ENCODE measurements around the gene GTPBP6.

The GTPBP6 gene

GRCh38 chrX:318739-319578 lies at the start of gene GTPBP6:
Gene GTPBP6 (minus strand): TSS chrX:318796. CDS start chrX:318787, 9 bp downstream.
- no peak for DNase-seq

GRCh38 chrX:367866-368265 lies 49.3 kb upstream of the GTPBP6 start:
- DNase-seq = no peak

DNA sequence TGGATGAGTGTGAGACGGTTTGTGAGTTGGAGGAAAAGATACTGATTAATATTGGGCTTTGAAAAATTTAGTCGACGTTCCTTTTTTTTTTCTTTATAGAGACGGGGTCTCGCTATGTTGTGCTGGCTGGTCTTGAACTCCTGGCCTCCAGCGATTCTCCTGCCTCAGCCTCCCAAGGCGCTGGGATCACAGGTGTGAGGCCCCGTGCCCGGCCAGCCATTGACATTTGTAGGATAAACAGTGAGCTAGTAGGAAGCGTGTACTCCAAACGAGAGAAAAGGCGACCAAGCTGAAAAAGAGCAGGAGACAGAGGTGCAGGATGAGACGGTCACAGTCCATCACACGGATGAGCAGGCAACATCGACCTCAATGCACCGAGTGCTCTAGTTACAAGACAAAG lies 48.8 kb upstream of the GTPBP6 start:
- DNase-seq = no peak

DNA sequence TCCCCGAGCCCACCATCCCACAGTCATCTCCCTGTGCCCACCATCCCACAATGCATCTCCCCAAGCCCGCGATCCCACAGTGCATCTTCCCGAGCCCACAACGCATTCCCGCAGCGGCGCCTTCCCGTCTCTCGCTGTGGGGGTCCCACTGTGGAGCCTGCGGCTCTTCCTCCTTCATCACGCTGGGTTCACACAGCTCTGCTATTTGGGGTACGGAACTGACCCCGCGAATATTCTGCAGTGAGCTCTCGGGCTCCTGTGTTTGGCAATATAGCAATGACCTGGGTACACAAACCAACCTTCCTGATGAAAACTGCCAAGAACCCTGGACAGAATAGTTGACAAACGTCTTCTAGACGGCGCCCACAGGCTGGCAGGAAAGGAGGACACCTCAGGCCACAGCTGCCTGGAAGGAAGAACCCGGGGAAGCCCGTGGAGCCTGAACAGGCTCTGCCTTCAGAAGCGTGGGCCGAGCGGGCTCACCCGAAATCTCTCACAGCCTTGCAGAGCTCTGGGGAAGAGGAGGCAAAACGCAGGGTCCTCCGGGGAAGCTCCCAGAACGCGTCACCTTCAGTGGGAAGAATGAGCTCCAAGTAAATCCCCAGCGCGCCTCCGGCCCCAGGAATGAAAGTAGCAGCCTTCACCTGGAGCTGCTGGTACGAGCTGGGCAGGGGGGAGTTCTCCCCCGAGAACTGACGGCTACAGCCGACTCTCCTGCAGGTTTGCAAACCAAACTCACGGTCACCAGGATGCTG lies 45.2 kb upstream of the GTPBP6 start:
- no peak for DNase-seq

DNA sequence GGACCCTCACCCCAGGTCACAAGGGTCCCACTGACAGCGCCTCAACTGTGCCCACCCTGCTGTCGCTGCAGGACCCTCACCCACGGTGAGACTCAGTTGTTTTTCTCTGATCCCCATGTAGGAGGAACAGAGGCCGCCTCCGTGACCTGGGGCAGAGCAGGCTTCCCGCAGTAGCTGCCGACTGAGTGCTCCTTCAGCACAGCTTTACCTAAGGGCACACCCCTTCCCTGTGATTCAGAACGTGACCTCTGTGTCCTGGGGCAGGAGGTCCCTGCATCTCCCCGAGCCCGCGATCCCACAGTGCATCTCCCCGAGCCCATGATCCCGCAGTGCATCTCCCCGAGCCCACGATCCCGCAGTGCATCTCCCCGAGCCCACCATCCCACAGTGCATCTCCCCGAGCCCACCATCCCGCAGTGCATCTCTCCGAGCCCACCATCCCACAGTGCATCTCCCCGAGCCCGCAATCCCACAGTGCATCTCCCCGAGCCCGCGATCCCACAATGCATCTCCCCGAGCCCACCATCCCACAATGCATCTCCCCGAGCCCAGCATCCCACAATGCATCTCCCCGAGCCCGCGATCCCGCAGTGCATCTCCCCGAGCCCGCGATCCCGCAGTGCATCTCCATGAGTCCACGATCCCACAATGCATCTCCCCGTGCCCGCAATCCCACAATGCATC lies 44.5 kb upstream of the GTPBP6 start:
- DNase-seq = no peak

DNA sequence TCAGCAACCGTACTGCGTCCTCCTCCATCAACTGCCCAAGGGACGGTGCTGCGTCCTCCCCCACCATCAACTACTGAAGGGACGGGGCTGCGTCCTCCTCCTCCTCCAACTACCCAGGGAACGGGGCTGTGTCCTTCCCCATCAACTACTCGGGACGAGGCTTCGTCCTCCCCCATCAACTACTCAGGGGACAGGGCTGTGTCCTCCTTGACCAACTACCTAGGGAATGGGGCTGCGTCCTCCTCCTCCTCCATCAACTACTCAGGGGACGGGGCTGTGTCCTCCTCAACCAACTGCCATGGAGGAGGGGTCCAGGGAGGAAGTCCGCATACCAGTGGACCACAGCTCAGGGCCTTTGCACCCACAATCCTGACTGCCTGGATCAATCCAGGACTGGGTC lies 43.8 kb upstream of the GTPBP6 start:
- DNase-seq = no peak

- DNase-seq = no peak
These were observed 42.9 kb upstream of the GTPBP6 start for GRCh38 chrX:361231-362145.

- no peak for DNase-seq
These were observed 42.0 kb upstream of the GTPBP6 start for GRCh38 chrX:360496-361150.

DNA sequence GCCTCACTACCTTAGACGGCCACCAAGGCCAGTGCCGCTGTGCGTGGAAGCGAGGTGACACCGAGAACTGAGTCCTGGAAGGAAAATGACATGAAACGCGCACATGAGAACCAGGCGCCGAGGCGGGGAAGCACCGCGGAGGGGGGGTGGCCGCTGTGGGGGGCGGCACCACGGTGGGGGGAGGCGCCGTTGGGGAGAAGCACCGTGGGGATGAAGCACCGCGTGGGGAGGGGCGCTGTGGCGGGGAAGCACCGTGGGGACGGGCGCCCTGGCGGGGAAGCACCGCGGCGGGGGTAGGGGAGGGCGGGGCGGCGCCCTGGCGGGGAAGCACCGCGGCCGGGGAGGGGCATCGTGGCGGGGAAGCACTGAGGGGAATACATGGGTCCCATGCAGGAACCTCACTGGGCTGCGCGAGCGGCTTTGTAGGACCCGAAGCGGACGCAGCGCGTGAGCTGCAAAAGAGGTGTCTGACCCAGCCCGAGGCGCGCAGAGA lies 40.1 kb upstream of the GTPBP6 start:
- DNase-seq = no peak

DNA sequence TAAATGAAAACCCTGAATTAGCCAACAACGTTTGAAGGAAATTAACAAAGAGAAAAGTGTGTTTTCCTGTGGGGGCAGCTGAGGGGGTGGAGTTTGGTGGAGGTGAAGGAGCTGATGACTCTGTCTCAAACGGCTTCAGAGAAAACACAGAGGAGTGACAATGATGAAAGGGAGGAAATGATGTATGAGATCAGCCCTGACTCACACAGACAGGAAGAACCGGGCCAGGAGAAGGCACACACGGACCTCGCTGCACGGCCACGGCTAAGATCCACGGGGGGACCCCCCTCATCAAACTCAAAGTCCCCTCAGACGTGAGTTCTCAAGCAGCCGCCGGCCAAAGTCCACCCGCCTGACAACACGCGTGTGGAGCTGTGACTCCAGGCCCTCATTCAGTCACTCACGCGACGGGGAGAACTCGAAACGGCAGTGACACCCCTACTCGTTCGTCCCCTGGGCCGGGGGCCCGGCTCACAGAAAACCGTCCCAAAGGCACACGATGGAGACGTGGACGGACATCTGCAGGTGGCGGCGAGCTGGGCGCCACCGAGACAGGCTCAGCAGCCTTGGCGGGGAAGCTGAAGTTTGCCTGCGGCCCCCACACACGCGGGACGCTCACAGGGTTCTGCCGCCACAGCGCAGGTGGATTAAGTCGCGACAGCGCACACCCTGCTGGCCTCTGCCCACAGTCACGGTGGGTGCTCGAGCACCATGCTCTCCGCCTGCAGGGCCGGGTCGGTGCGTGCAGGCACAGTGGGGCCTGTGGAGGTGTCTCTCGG lies 39.3 kb upstream of the GTPBP6 start:
- DNase-seq = peak; percentile 8

GRCh38 chrX:357035-357692 lies 38.6 kb upstream of the GTPBP6 start:
- no peak for DNase-seq

GRCh38 chrX:356385-357034 lies 37.9 kb upstream of the GTPBP6 start:
- no peak for DNase-seq

DNA sequence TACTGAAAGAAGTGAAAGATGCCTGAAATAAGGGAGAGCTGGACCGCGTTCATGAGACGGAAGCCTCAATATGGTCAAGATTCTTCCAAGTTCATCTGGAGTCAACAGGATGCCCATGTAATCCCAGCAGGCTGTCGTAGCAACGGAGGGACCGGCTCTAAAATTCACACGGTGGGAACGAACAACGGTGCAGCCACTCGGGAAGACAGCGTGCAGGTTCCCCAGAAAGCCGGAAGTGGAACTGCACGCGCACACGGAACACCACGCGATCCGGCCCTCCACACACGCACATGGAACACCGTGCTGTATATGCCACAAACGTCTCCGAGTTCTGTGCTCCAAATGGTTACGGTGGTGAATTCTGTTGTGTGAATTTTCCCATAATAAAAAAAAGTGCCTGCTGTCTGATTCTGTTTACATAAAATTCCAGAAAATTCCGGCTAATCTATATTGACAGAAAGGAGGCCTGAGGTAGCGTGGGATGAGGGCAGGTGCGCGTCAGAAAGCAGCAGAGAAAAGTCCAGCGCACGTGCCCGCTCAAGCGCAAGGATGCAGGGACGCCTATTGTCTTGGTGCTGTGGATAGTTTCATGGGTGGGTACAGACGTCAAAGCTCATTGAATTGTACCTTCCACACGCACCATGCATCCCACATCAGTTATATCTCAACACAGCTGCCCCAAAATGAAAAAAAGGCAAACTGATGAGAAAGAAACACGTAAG lies 36.9 kb upstream of the GTPBP6 start:
- no peak for DNase-seq

DNA sequence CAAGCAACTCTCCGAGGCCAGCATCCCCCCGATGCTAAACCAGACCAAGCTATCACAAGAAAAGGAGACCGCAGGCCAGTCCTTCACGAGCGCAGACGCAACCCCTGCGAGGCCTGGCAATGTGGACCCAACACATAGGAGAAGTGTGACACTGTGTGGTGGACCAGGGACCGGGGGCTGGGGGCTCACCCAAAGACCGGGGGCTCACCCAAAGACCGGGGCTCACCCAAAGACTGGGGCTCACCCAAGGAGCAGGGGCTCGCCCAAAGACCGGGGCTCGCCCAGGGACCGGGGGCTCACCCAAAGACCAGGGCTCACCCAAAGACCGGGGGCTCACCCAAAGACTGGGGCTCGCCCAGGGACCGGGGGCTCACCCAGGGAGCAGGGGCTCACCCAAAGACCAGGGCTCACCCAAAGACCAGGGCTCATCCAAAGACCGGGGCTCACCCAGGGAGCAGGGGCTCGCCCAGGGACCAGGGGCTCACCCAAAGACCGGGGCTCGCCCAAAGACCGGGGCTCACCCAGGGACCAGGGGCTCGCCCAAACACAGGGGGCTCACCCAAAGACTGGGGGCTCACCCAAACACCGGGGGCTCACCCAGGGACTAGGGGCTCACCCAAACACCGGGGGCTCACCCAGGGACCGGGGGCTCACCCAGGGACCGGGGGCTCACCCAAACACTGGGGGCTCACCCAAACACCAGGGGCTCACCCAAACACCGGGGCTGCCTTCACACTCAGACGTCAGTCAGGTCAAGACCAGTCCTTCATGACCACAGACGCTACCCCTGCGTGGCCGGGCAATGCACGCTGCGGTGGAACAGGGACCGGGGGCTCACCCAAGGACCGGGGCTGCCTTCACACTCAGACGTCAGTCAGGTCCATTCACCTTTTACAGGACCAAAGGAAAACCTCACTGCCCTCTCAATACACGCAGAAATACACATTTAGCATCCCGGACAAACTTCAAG lies 35.3 kb upstream of the GTPBP6 start:
- DNase-seq = no peak

DNA sequence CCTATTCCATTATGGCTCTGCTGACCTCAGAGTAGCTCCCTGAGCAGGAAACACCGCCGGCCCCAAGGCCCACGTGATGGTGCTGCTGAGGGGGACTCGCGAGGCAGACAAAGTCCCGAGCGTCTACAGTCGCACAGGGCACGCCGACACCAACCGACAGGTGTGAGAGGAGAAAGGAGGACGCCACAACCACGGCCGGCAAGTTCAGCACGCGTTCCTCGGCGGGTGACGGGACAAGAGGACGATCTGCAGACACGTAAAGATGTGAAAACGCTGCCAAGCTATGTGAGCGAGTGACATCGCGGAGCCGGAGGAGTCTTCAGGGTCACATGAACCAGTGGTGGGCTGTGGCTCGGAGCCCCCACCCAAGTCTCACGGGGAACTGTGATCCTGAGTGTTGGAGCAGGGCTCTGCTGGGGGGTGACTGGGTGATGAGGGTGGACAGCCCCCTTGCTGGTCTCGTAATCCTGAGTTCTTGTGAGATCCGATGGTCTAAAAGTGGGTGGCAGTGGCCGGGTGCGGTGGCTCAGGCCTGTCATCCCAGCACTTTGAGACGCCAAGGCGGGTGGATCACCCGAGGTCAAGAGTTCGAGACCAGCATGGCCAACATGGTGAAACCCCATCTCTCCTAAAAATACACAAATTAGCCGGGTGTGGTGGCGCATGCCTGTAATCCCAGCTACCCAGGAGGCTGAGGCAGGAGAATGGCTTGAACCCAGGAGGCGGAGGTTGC lies 34.2 kb upstream of the GTPBP6 start:
- no peak for DNase-seq

GRCh38 chrX:352181-352580 lies 33.6 kb upstream of the GTPBP6 start:
- no peak for DNase-seq

DNA sequence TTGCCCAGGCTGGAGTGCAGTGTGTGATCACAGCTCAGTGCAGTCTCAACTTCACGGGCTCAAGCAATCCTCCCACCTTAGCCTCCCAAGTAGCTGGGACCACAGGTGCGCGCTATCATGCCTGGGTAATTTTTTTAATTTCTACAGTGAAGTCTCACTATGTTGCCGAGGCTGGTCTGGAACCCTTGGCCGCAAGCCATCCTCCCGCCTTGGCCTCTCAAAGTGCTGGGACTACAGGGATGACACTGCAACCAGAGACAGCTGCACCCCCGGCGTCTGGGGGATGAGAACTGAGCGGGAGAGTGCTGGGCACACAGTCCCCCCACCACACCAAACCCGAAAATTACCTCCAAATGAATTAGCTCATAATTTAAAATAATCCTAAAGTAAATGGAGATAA lies 33.1 kb upstream of the GTPBP6 start:
- no peak for DNase-seq
